Smooth muscle cell (in vitro differentiated cells): ENCODE results near the gene SMPD3. TPM values are rescaled to one million over a fixed set of nuclear protein-coding genes. Genes with fewer than 3 reads are reported as not detected.

Source experiments
- DNase-seq: peaks from one replicate; lab custom pipeline; 2025; ENCODE audit not compliant: unreplicated experiment; lab: John Stamatoyannopoulos, UW
- H2AFZ ChIP-seq: fragments of 200-600 bp; sonication (generic); 2 replicates; pipeline ENCODE4 v1.6.0; 2016; ENCODE audit warnings: antibody characterized with exemption, low read depth, mild to moderate bottlenecking
- H3F3A ChIP-seq: fragments of 200-600 bp; sonication (generic); 2 replicates; pipeline ENCODE4 v1.6.0; 2017; ENCODE audit warnings: antibody characterized with exemption, low read depth
- H3K27ac ChIP-seq: fragments of 200-600 bp; sonication (generic); 2 replicates; pipeline ENCODE4 v1.5.1; 2016; ENCODE audit warnings: low read depth, mild to moderate bottlenecking
- H3K27me3 ChIP-seq: fragments of 200-600 bp; sonication (generic); 2 replicates; pipeline ENCODE4 v1.6.1; 2016; ENCODE audit warnings: low read depth, mild to moderate bottlenecking
- H3K36me3 ChIP-seq: fragments of 200-600 bp; sonication (generic); 2 replicates; pipeline ENCODE4 v1.5.1; 2016; ENCODE audit warnings: low read depth
- H3K4me1 ChIP-seq: fragments of 200-600 bp; sonication (generic); 2 replicates; pipeline ENCODE4 v1.5.1; 2016; ENCODE audit warnings: low read depth
- H3K4me2 ChIP-seq: fragments of 200-600 bp; sonication (generic); 2 replicates; pipeline ENCODE4 v1.6.0; 2016; ENCODE audit warnings: mild to moderate bottlenecking
- H3K4me3 ChIP-seq: fragments of 200-600 bp; sonication (generic); 2 replicates; pipeline ENCODE4 v1.5.1; 2016; ENCODE audit warnings: mild to moderate bottlenecking
- H3K79me2 ChIP-seq: fragments of 200-600 bp; sonication (generic); 2 replicates; pipeline ENCODE4 v1.6.0; 2016; ENCODE audit warnings: low read depth, mild to moderate bottlenecking
- H3K9ac ChIP-seq: fragments of 200-600 bp; sonication (generic); 2 replicates; pipeline ENCODE4 v1.6.0; 2016; ENCODE audit warnings: low read depth
- H3K9me3 ChIP-seq: fragments of 200-600 bp; sonication (generic); replicated peaks from 2 replicates; pipeline ENCODE4 v1.5.1; 2016; ENCODE audit warnings: low read depth
- H4K20me1 ChIP-seq: fragments of 200-600 bp; sonication (generic); 2 replicates; pipeline ENCODE4 v1.6.0; 2016; ENCODE audit warnings: low read depth
- WGBS: methylation state at CpG from one replicate; pipeline ENCODE4 v1.1.7; 2016; ENCODE audit warnings: low lambda C conversion rate; 5-methylcytosine and 5-hydroxymethylcytosine counted together
- polyA plus RNA-seq: library from polyadenylated mRNA; unstranded; fragments of >200 nt; fragmentation: Nextera tagmentation; extraction: Ambion mirVana; gene quantifications from 2 replicates; pipeline ENCODE4 v1.2.1, GENCODE V29; 2016
- total RNA-seq: library from RNA; depleted of rRNA; stranded (reverse); fragments of >200 nt; gene quantifications from 2 replicates; pipeline ENCODE4 v1.2.3, GENCODE V29; 2014
- TF ChIP-seq, protein P1 (sequence below): fragments of 200-600 bp; sonication (generic); IDR thresholded peaks from 2 replicates; pipeline ENCODE4 v1.5.1; 2017; ENCODE audit warnings: borderline replicate concordance, mild to moderate bottlenecking, antibody characterized with exemption; ENCODE audit not compliant: insufficient read depth, poor library complexity, severe bottlenecking

Gene SMPD3
- total and polyA plus RNA-seq, 2 experiments from 2014 or later, result 0.63 to 0.73 TPM

DNA sequence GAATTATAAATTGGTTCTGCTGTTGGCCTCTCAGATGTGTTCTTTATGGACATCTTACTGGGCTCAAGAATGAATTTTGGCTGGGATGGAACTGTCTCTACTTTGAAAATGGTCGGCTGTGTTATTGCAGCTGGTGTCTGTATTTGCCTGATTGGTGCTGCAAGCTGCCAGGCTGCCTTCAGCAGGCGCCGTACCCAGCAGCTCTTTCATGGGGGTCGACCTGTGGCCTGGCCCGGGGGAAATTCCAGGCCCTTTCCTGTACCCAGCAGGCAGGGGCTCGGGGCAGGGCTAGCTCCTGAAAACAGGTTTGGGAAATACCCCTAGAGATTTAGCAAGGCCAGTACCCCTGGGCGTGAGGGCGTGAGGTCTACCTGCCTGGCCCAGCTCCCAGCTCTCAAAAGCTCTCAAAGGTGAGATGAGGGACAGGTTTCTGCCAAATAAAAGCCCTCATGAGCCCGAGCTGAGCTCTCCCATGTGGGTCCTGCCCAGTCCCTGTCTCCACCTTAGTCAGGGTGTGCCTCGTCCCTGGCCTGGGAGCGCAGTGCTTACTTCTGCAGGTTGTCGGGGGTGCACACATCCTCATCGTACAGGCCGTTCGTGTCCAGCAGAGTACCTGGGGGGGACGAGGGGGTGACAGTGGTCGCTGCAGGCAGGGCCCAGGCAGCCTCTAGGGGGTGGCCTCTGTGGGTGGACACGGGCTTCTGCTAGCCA lies 85.2 kb downstream of the SMPD3 start:
- Histone ChIP-seq H3K4me1 (no peaks in the 10 kb centered on the region), H3K79me2 (no peaks in the 10 kb centered on the region), H2AFZ (no peak overlapping the region), H3F3A (no peaks in the 10 kb centered on the region), H3K9me3 (no peaks in the 10 kb centered on the region), H4K20me1 (no peaks in the 10 kb centered on the region), H3K9ac (no peak overlapping the region), H3K27me3 (no peaks in the 10 kb centered on the region), H3K27ac (no peak overlapping the region), H3K4me2 (no peak overlapping the region), H3K36me3 (no peaks in the 10 kb centered on the region), H3K4me3 (no peak overlapping the region)
- no peak for DNase-seq
- TF ChIP-seq, protein P1, sequence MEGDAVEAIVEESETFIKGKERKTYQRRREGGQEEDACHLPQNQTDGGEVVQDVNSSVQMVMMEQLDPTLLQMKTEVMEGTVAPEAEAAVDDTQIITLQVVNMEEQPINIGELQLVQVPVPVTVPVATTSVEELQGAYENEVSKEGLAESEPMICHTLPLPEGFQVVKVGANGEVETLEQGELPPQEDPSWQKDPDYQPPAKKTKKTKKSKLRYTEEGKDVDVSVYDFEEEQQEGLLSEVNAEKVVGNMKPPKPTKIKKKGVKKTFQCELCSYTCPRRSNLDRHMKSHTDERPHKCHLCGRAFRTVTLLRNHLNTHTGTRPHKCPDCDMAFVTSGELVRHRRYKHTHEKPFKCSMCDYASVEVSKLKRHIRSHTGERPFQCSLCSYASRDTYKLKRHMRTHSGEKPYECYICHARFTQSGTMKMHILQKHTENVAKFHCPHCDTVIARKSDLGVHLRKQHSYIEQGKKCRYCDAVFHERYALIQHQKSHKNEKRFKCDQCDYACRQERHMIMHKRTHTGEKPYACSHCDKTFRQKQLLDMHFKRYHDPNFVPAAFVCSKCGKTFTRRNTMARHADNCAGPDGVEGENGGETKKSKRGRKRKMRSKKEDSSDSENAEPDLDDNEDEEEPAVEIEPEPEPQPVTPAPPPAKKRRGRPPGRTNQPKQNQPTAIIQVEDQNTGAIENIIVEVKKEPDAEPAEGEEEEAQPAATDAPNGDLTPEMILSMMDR, result no peak
- 95% methylated on average over 18 of the region's 18 CpGs for WGBS

GRCh38 chr16:68362262-68362913 lies 85.9 kb downstream of the SMPD3 start:
- 90% methylated on average over 8 of the region's 8 CpGs for WGBS
- Histone ChIP-seq H3K4me2 (no peak overlapping the region), H3K9ac (no peak overlapping the region), H3K27ac (no peak overlapping the region), H3K36me3 (no peaks in the 10 kb centered on the region), H3F3A (no peaks in the 10 kb centered on the region), H3K79me2 (no peaks in the 10 kb centered on the region), H3K9me3 (no peaks in the 10 kb centered on the region), H3K4me3 (no peak overlapping the region), H3K4me1 (no peaks in the 10 kb centered on the region), H2AFZ (no peak overlapping the region), H4K20me1 (no peaks in the 10 kb centered on the region), H3K27me3 (no peaks in the 10 kb centered on the region)
- TF ChIP-seq, protein P1, result no peak
- no peak for DNase-seq

DNA sequence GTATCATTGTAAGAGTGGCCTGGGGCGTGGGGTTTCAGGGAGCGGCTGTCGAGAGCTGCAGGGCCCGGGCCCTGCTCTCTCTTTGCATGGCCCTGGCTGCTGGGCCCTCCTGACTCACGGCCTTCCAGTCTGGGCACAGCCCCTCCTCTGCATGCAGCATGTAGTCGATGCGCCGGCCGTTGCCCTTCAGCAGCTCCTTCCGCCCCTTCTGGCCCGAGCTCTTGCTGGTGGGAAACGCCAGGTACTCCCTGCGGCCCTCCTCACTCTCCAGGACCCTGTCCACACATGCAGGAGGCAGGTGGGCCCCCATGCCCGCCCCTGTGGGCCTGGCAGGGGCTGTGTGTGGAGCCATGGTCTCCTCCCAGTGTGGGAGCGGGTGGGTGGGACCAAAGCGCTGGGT lies 86.8 kb downstream of the SMPD3 start:
- no peak overlapping the region for H3K4me3 ChIP-seq
- H3F3A ChIP-seq, result no peaks in the 10 kb centered on the region
- H3K79me2 ChIP-seq, result no peaks in the 10 kb centered on the region
- no peaks in the 10 kb centered on the region for H3K36me3 ChIP-seq
- no peaks in the 10 kb centered on the region for H3K4me1 ChIP-seq
- 97% methylated on average over 7 of the region's 16 CpGs for WGBS
- no peak overlapping the region for H3K9ac ChIP-seq
- H3K27me3 ChIP-seq, result no peaks in the 10 kb centered on the region
- DNase-seq, result no peak
- H2AFZ ChIP-seq, result no peak overlapping the region
- H3K27ac ChIP-seq, result no peak overlapping the region
- H4K20me1 ChIP-seq, result no peaks in the 10 kb centered on the region
- TF ChIP-seq, protein P1, result no peak
- no peaks in the 10 kb centered on the region for H3K9me3 ChIP-seq
- H3K4me2 ChIP-seq, result no peak overlapping the region
